Stimulated activated CD4-positive, alpha-beta T cell treated with anti-CD3 and anti-CD28 coated beads, Interleukin-12 subunit alpha, Interleukin-12 subunit beta, amount 100 ng/mL, for 4 hours (primary cell): ENCODE data around the gene NHERF1.

ENCODE experiments used
- DNase-seq: peaks from one replicate; pipeline ENCODE4 v3.0.0-alpha.2; 2020

The NHERF1 gene

GRCh38 chr17:74733365-74734122 is 14.9 kb upstream of the NHERF1 start:
- no peak for DNase-seq

- DNase-seq, result no peak
Measured at GRCh38 chr17:74734256-74734655, 14.2 kb upstream of the NHERF1 start.

GRCh38 chr17:74736513-74737298 is 11.7 kb upstream of the NHERF1 start, which contains the start of gene RAB37:
RAB37 (plus strand) TSS chr17:74737256; CDS start chr17:74737273, 17 bp downstream.
- peak; percentile 44 for DNase-seq

GRCh38 chr17:74737299-74738050 is 11.0 kb upstream of the NHERF1 start:
- DNase-seq, result no peak

- peak; percentile 61 for DNase-seq
Measured at GRCh38 chr17:74738051-74738996, 10.1 kb upstream of the NHERF1 start.

GRCh38 chr17:74739227-74739831 is 9.1 kb upstream of the NHERF1 start:
- no peak for DNase-seq

- no peak for DNase-seq
Measured at GRCh38 chr17:74740173-74740572, 8.3 kb upstream of the NHERF1 start.

- no peak for DNase-seq
Measured at GRCh38 chr17:74740641-74741387, 7.6 kb upstream of the NHERF1 start.

- DNase-seq, result no peak
Measured at GRCh38 chr17:74742153-74742515, 6.3 kb upstream of the NHERF1 start.

GRCh38 chr17:74742978-74743545 is 5.4 kb upstream of the NHERF1 start:
- DNase-seq, result no peak

GRCh38 chr17:74743755-74744154 is 4.7 kb upstream of the NHERF1 start:
- no peak for DNase-seq

- DNase-seq, result no peak
Measured at GRCh38 chr17:74744349-74744713, 4.1 kb upstream of the NHERF1 start.

- DNase-seq, result peak; percentile 81
Measured at GRCh38 chr17:74744714-74745547, 3.5 kb upstream of the NHERF1 start.

- no peak for DNase-seq
Measured at GRCh38 chr17:74745548-74746177, 2.8 kb upstream of the NHERF1 start.

- no peak for DNase-seq
Measured at GRCh38 chr17:74746376-74746775, 2.1 kb upstream of the NHERF1 start.

- DNase-seq, result no peak
Measured at GRCh38 chr17:74746922-74747321, 1.5 kb upstream of the NHERF1 start.

- no peak for DNase-seq
Measured at GRCh38 chr17:74748279-74748528, 224 bp upstream of the NHERF1 start.

GRCh38 chr17:74749279-74750038 is 1.0 kb downstream of the NHERF1 start:
- peak; percentile 43 for DNase-seq

GRCh38 chr17:74750039-74750326 is 1.6 kb downstream of the NHERF1 start:
- no peak for DNase-seq
